ENCODE data around the gene ZC3H10.
A peak's percentile ranks its signal among the peaks of the same experiment; 100 is the strongest.
"Not testable (repeated sequence)": the region's sequence is repeated elsewhere in the genome, so short reads cannot be mapped to it uniquely, and the experiment has no call there.

The ZC3H10 gene

DNA sequence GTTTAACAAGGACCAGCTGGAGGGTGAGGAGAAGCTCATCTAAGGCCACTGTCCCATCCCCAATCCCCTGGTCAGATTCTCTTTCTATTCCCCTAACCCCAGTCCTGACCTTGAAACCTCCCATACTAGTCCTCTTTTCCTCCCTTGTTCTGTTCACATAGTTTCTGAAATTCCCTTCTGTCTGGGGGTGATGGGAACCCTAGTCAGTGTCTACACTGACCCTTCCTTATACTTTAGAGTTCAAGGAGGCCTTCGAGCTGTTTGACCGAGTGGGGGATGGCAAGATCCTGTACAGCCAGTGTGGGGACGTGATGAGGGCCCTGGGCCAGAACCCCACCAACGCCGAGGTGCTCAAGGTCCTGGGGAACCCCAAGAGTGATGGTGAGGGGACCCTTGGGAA, 36.8 kb downstream of the ZC3H10 start:
- no peak for DNase-seq (ENCODE audit: low read depth in 3 of 3)

DNA sequence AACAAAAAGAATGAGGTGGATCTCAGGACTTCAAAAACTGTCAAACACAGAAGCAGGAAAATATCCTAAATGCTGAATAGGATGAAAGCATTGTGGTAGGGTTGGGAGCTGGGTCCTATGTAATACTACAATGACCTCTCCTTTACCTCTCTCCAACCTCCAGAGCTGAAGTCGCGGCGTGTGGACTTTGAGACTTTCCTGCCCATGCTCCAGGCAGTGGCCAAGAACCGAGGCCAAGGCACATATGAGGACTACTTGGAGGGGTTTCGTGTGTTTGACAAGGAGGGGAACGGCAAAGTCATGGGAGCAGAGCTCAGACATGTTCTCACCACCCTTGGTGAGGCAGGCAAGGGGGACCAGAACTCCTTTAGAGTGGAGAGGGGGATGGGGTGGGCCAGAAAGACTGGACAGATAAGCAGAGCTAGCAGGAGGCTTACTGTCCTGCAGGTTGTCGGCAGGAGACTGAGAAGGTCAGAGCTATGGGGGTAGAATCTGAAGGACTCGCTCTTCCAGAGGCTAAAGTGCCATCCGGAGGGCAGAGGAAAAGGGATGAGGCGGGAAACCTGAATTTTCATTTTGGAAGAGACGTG, 37.3 kb downstream of the ZC3H10 start:
- no peak for DNase-seq (ENCODE audit: low read depth in 3 of 3)

DNA sequence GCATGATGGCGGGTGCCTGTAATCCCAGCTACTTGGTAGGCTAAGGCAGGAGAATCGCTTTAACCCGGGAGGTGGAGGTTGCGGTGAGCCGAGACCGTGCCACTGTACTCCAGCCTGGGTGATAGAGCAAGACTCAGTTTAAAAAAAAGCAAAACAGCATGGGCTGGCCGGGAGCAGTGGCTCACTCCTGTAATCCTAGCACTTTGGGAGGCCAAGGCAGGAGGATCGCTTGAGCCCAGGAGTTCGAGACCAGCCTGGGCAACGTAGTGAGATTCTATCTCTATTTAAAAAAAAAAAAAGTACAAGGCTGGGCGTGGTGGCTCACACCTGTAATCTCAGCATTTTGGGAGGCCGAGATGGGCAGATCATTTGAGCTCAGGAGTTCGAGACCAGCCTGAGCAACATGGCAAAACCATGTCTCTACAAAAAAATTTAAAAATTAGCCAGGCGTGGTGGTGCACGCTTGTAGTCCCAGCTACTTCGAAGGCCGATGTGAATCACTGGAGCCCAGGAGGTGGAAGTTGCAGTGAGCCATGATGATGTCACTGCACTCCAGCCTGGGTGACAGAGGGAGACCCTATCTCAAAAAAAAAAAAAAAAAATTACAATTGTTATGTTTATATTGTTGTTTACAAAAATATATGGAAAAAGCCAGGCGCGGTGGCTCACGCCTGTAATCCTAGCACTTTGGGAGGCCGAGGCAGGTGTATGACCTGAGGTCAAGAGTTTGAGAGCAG, 38.6 kb downstream of the ZC3H10 start:
- not testable (repeated sequence) for DNase-seq (ENCODE audit: low read depth in 3 of 3)

DNA sequence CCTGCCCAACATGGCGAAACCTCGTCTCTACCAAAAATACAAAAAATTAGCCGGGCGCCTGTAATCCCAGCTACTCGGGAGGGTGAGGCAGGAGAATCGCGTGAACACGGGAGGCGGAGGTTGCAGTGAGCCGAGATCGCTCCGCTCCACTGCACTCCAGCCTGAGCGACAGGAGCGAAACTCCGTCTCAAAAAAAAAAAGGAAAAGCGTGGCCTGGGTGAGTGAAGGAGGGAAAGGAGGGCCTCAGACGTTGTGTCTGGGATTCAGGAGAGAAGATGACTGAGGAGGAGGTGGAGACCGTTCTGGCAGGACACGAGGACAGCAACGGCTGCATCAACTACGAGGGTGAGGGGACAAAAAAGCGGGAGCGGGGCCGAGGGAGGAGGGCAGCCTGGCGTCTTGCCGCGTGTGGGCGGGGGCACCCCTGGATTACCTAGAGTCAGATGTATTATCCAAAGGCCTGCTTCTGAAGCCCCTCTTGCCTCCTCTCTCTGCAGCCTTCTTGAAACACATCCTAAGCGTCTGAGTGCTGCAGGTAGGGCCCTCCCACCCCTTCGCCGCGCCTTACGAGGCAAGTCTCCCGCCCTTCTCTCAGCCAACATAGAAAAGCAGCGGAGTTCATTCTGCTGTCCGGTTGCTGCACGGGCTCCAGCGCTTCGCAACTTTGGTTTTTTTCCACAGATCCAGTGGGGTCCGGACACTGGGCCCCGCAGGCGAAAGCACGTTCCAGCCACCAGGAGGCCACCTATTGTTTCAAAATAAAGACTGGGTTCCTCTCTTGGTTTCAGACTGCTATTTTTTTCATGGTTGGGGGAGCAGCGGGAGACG, 39.3 kb downstream of the ZC3H10 start:
- DNase-seq (ENCODE audit: low read depth in 3 of 3): peak; percentile 27 to 49 (median 39)

DNA sequence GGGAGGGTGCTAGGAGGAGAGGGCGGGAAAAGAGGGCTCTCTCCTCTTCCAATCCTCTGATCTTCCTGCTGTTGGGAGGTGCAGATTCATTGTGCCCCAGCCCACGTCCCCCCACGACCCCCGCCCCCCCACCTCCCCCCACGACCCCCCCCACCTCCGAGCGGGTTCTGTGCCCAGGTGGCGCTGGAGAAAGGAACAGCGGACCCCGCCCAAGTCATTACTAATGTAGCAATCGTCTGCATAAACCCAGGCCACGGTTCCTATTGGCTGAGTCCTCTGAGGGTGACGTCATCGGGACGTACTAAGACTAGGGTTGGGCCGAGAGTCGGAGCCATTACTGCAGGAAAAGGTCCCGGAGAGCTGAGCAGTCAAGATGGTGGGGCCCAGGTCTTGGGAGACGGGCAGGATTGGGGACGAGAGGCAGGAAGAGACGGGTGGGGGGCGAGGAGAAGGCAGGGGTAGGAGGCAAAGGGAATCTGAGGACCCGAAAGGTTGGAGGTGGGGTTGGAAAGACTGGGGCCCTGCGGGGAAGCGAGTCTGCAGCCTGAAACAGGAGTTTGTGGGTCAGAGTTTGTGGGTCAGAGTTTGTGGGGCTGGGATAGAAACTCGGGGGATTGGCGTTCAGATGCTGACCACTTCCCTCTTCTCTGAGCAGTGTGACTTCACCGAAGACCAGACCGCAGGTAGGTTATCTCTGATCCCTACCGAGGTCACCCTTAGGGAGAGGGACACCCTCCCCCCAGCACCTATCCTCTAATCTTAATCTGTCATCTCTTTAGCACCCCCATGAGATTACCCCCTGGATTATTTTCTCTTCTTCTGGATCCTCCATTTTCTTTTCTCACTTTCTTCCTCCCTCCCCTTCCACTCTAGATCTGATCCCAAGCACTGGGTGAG, 40.2 kb downstream of the ZC3H10 start, which contains the start of gene MYL6:
Gene MYL6 (plus strand): TSS at position 331 of the 897 bp plus-strand sequence. CDS start 43 bp downstream, at position 374.
- DNase-seq (ENCODE audit: low read depth in 3 of 3): peak; percentile 87 to 95 (median 88)

DNA sequence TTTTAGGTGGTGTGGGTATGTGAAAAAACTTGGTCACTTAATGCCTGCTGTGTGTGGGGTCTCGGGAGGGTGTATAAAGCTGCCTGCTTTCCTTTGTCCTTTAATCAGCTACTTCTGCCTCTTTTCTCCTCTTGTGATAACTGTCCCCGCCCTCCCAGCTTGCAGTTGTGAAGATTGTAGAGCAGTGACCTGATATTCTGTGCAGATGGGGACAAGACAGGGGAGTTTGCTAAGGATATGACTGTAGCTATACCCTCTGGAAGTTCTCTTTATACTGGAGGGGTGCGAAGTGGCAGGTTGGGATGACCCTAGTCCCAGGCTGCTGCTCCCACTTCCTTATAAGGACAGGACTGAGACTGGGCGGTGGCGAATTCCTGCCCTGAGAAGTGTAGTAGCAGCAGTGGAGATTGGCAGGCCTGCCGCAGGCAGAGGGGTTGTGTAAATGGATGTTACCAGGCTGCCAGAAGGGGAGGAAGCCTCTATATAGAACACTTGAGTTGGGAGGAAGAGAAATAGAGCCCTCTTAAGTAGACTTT, 40.9 kb downstream of the ZC3H10 start:
- DNase-seq (ENCODE audit: low read depth in 3 of 3): no peak

DNA sequence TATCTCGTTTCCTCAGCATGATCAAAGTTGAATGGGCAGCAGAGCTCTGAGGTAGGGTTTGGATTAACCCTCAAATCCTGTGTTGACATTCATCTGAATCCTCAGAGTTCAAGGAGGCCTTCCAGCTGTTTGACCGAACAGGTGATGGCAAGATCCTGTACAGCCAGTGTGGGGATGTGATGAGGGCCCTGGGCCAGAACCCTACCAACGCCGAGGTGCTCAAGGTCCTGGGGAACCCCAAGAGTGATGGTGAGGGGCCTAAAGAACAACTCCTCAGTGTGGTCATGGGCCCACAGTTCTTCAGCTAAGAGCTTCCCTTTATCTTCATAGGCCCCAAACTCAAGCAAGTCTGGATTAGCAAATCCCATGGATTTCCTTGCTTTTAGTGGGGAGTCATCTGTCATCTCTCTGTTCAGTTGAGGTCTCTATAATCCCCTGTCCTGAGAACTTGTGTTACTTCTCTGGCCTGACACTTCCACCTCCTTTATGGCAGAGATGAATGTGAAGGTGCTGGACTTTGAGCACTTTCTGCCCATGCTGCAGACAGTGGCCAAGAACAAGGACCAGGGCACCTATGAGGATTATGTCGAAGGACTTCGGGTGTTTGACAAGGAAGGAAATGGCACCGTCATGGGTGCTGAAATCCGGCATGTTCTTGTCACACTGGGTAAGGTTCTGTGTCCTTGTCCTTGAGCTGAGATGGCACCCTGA, 41.6 kb downstream of the ZC3H10 start:
- DNase-seq (ENCODE audit: low read depth in 3 of 3): no peak

DNA sequence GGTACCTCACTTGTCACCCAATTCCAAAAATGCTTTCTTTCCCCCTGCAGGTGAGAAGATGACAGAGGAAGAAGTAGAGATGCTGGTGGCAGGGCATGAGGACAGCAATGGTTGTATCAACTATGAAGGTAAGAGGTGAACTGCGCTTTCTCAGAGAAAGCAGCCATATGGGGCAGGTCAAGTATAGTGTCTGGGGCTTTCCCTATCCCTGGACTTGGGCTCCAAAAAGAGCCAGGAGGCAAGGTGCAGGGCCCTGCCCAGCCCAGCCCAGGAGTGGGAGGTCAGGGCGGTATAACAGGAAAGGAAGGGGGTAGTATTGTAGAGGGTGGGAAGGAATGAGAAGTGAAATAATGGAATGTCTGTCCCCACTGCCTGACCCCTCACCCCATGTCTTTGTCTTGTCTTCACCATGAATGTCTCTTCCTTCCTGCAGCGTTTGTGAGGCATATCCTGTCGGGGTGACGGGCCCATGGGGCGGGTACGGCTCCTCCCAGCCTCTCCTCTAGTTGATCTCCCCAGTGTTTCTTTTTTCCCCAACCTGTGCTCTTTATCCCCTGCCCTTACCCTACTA, 42.2 kb downstream of the ZC3H10 start:
- DNase-seq (ENCODE audit: low read depth in 3 of 3): peak in 2 of 3 donors; percentile 37 to 40

DNA sequence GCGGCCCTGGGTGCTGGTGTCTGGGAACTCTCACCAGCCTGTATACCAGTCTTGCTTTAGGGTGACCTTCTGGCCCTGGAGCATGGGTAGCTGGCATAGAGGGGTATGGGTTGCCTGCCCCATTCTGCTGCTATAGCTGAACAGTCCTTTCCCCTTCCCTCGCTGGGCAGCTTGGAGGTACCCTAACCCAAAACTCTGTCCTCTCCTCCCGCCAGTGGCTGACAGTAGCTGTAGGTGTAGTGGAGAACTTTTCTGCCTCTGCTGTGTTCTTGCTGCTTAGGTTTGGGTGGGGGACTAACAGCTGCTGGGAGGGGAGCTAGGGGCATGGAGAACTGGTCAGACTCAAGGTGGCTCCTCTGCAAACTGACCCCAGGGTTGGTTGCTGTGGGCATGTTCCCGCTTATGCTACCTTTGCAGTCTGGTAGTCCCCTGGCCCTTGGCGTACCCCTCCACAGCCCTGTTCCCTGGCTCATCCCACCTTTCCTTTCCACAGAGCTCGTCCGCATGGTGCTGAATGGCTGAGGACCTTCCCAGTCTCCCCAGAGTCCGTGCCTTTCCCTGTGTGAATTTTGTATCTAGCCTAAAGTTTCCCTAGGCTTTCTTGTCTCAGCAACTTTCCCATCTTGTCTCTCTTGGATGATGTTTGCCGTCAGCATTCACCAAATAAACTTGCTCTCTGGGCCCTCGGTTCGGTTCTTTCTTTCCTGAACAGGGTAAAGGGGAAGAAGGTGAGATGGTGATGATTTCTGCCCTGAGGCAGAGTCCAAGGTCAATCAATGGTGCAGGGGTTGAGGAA, 43.0 kb downstream of the ZC3H10 start:
- no peak for DNase-seq (ENCODE audit: low read depth in 3 of 3)

DNA sequence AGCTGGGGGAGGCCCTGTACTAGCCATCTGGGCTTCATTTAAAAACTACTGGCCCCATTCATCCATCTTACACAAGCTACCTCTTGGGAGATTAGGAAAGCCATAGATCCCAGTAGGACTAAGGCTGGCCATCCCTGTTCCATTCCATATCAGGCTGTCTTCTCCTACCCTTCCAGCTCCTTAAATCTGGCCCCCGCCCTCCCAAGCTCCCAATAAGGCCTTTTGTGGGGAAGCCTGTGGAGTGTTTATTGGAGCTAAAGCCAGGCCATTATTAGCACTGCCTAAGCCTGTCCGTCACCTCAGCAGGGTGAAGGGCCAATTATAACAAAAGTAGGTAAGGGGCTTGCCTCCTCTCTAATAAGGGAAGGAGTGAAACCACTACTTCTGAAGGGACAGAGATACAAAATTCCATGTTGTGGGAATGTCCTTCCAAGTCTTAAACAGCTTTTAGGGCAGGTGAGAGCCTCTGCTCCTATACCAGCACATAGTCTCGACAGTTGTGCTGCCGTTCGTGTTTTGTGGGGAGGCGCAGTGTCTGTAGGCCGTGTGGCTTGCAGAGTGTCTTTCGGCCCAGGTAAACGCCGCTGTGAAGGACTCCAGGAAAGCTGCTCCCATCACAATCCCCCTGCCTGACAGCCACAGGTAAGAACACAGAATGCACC, 43.8 kb downstream of the ZC3H10 start:
- no peak for DNase-seq (ENCODE audit: low read depth in 3 of 3)

DNA sequence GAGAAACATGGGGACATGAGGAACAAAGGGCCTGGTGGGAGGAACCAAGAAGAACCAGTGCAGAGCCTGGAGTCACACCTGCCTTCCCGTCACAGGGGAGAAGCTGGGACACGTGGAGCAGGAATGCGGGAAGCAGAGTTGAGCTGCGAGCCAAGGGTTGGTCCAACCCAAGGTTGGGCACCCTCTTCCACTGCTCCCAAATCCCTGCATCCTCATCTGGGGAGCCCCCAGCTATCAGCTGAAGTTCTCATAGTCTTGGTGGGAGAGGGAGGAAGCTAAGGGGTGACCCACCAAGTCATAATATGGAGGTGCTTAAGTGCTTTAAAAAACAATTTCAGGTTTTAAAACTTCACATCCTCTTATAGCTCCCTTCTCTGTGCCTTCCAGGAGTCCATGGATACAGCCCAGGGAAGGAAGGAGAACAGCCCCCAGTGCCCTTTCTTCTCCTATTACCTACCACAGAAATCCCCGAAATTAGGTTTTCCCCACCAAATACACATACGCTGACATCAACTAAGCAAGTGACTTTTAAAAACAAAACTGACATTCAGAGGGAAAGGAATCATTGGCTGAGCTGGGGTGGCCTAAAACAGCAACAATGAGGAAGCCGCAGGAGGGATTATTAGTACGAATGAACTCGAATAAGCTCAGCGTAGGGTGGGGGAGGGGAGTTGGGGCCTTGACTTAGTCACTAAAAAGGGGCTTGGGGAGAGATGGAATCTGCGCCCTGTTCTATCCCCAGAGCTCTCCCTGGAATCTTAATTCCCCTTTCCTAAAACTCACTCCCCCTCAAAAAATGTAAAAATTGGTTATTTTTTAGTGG, 44.6 kb downstream of the ZC3H10 start:
- no peak for DNase-seq (ENCODE audit: low read depth in 3 of 3)

DNA sequence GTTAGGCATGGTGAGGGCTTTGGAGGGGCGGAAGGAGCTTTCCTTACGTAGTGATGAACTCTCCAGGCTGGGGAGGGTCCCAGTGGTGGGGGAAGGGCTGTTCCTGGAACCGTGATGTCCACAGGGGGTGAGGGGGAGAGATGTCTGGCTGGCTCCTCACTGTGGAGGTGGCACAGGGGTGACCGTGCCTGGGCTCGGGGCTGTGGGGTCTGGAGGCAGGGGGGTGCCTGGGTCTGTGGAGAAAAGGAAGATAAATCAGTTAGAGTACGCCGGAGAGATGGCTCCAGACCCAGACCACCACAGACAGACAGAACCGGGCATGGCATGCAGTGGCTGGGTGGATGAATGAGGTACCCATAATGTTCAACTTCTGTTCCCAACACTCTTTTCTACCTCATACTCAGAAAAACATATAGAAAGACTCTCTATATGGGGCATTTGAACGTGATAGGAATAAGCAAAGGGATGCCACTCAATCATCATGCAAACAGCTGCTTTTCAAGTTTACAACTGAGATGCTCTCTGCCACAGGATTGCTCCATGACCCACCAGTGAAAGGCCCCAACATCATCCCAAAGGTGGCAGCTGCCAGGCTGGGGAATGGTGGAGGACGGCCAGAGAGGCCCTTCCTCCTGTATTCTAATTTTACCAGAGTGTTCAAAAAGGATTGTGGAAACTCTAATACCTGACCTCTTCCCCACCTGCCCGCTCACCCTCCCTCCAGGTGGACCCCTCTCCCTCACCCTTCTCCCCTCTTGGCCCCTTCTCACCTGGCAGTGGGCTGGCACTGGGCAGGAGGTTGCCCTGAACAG, 45.7 kb downstream of the ZC3H10 start:
- DNase-seq (ENCODE audit: low read depth in 3 of 3): no peak

DNA sequence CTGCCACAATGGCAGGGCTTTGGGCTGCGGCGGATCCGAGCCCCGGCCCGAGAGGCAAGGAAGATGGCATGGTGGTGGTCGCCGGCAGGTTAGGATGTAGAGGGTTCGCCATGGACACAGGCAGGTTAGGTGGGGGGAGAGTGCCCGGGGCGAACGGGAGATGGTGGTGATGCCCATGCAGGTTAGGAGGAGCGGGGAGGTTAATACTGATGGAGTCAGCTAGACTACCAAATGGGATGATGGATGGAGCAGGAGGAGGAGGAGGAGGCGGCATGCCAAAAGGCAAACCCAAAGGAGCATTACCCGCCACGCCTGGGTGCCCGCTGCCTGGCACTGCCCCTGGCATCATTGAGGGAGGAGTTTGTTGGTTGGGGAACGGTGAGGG, 46.3 kb downstream of the ZC3H10 start:
- no peak for DNase-seq (ENCODE audit: low read depth in 3 of 3)

DNA sequence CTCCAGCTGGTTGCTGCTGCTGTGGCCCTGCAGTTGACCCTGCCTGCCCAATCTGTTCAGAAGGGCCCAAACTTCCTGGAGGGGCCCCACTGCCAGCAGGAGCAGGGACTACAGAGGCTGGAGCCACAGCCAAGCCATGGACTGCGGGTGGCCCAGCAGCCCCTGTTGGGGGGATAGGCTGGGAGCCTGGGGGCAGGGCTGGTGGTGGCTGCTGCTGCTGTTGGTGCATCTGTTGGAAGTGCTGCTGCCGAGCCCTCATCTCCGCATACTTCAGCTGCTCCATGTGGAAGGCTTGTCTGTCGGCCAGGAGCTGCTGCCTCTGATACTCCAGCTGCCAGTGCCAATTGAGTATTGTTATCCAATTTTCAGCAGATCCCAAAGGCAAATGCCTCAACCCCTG, 47.3 kb downstream of the ZC3H10 start:
- DNase-seq (ENCODE audit: low read depth in 3 of 3): no peak

DNA sequence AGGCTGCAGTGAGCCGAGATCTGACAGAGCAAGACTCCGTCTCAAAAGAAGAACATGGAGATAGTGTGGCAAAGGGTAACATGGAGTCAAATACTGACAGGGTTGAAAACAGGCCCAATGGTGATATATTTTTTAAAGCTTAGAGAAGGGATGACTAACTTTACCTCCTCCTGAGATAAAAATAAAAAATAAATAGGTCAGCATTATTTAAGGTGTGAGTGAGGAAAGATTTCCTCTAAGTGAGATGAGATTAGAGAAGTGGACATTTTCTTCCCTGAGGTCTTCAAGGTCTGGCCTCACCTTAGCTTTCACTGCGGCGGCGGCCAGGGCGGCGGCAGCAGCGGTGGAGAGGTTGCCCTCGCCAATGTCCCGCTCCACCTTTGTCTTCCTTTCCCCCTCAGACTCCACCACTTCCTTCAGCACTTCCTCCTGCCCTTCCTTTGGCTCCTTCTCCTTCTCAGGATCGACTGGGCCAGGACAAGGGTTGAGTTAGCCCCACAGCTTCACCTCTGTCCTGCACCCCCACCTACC, 51.2 kb downstream of the ZC3H10 start:
- DNase-seq (ENCODE audit: low read depth in 3 of 3): no peak

DNA sequence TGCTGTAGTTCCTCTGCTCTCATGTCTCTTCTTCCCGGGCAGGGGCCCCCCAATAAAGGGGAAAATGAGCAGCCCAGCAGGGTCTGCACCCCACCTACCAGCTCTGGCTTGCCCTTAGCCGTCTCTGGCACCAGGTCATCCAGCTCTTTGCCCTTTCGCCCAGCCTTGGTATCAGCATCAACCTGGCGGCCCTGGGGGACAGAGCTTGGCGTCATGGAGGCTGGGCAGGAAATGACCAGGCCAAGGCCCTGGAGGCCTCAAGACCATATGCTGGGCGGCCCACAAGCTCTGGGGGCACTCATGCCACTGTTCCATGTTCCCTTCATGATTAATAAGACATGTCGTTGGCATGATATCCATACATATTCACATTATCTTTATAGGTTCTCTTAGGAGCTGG, 54.8 kb downstream of the ZC3H10 start:
- DNase-seq (ENCODE audit: low read depth in 3 of 3): no peak

All from stimulated activated CD4-positive, alpha-beta T cell treated with anti-CD3 and anti-CD28 coated beads, TNF-alpha, amount 100 ng/mL, for 48 hours (primary cell).